Neutrophil (primary cell): ENCODE data around the gene ZFAND2A.
A peak's percentile ranks its signal among the peaks of the same experiment; 100 is the strongest.
"Not testable (repeated sequence)": the region's sequence is repeated elsewhere in the genome, so short reads cannot be mapped to it uniquely, and the experiment has no call there.

ENCODE experiments used
- H3K27ac ChIP-seq: fragments of 200-600 bp; sonication (generic); 2 replicates; pipeline ENCODE4 v1.5.1; 2016; ENCODE audit warnings: mild to moderate bottlenecking, moderate library complexity
- H3K27me3 ChIP-seq: fragments of 200-600 bp; sonication (generic); 2 replicates; pipeline ENCODE4 v1.6.0; 2016; ENCODE audit warnings: mild to moderate bottlenecking
- H3K36me3 ChIP-seq: fragments of 200-600 bp; sonication (generic); 2 replicates; pipeline ENCODE4 v1.5.1; 2017
- H3K4me1 ChIP-seq, 2 experiments: fragments of 200-600 bp in 1 of 2; sonication (generic) in 1 of 2; 1 replicate in 1 of 2; 2 replicates in 1 of 2; pipeline versions ENCODE4 v1.5.1 to v1.6.1; 2013 to 2016; ENCODE audit warnings: low read depth in 1 of 2, low read length in 1 of 2, mild to moderate bottlenecking in 1 of 2, moderate library complexity in 1 of 2; ENCODE audit not compliant: control insufficient read depth in 1 of 2, insufficient read depth in 1 of 2
- H3K4me3 ChIP-seq, 2 experiments: fragments of 200-600 bp in 1 of 2; sonication (generic) in 1 of 2; 1 replicate in 1 of 2; 2 replicates in 1 of 2; pipeline ENCODE4 v1.5.1; 2013 to 2016; ENCODE audit warnings: low read depth in 1 of 2, low read length in 1 of 2, mild to moderate bottlenecking in 1 of 2, moderate library complexity in 1 of 2
- H3K9me3 ChIP-seq: fragments of 200-600 bp; sonication (generic); 2 replicates; pipeline ENCODE4 v1.5.1; 2016
- TF ChIP-seq, protein P1 (sequence below): fragments of 200-600 bp; sonication (generic); IDR thresholded peaks from 2 replicates; pipeline ENCODE4 v1.5.1; 2016; ENCODE audit warnings: antibody characterized with exemption

ZFAND2A gene

GRCh38 chr7:1164436-1164835 is 4.4 kb upstream of the ZFAND2A start:
- Histone ChIP-seq H3K9me3 (no peaks in the 10 kb centered on the region), H3K36me3 (no peaks in the 10 kb centered on the region), H3K4me1 (peaks cover 8 to 13% of the 10 kb centered on the region in 2 experiments), H3K27ac (no peak overlapping the region), H3K4me3 (no peak overlapping the region), H3K27me3 (no peaks in the 10 kb centered on the region)
- TF ChIP-seq, protein P1, sequence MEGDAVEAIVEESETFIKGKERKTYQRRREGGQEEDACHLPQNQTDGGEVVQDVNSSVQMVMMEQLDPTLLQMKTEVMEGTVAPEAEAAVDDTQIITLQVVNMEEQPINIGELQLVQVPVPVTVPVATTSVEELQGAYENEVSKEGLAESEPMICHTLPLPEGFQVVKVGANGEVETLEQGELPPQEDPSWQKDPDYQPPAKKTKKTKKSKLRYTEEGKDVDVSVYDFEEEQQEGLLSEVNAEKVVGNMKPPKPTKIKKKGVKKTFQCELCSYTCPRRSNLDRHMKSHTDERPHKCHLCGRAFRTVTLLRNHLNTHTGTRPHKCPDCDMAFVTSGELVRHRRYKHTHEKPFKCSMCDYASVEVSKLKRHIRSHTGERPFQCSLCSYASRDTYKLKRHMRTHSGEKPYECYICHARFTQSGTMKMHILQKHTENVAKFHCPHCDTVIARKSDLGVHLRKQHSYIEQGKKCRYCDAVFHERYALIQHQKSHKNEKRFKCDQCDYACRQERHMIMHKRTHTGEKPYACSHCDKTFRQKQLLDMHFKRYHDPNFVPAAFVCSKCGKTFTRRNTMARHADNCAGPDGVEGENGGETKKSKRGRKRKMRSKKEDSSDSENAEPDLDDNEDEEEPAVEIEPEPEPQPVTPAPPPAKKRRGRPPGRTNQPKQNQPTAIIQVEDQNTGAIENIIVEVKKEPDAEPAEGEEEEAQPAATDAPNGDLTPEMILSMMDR: no peak

DNA sequence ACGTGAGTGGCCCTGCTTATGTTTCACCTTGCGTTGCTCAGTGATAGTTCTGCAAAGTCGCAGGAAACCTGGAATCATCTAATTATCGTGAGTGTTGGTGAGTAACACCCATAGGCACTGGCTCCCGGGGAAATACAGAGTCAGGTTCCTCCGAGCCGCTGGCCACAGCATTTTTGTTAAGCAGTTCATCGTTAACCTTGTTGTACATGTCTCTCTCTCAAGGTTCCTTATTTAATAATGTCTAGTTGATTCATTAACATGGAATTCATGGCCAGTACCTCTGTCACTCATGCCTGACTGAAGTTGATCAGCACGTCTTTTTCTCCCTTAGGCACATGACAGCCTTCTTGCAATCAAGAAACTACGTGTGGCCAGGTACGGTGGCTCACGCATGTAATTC is 3.1 kb upstream of the ZFAND2A start:
- Histone ChIP-seq H3K36me3 (peaks cover 4% of the 10 kb centered on the region), H3K4me3 (no peak overlapping the region), H3K4me1 (peaks cover 18 to 22% of the 10 kb centered on the region in 2 experiments), H3K9me3 (no peaks in the 10 kb centered on the region), H3K27me3 (no peaks in the 10 kb centered on the region), H3K27ac (no peak overlapping the region)
- TF ChIP-seq, protein P1: no peak

GRCh38 chr7:1160670-1161021 is 650 bp upstream of the ZFAND2A start:
- H3K4me1 ChIP-seq: peaks cover 33 to 35% of the 10 kb centered on the region in 2 experiments
- TF ChIP-seq, protein P1: no peak
- no peaks in the 10 kb centered on the region for H3K27me3 ChIP-seq
- H3K27ac ChIP-seq: peak overlapping the region; percentile 93
- H3K9me3 ChIP-seq: no peaks in the 10 kb centered on the region
- H3K36me3 ChIP-seq: peaks cover 24% of the 10 kb centered on the region
- H3K4me3 ChIP-seq: peak overlapping the region; percentile 72 to 90

DNA sequence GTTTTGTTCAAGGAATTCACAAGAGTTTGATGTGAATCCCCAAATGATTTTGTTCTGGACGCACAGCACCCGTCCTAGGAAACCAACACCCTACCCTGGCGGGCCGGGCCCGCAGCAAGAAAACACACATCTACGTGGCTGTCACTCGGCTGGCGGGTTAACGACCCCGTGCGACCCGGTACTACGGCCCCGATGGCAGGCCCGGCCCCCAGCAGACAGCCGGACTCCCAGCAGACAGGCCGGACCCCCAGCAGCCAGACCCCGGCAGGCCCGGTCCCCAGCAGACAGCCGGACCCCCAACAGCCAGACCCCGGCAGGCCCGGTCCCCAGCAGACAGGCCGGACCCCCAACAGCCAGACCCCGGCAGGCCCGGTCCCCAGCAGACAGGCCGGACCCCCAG is 765 bp downstream of the ZFAND2A start:
- Histone ChIP-seq H3K27ac (peak overlapping the region; percentile 52), H3K4me1 (peaks cover 33 to 35% of the 10 kb centered on the region in 2 experiments), H3K4me3 (peak overlapping the region; percentile 72 to 90), H3K36me3 (peaks cover 38% of the 10 kb centered on the region)
- not testable (repeated sequence) for H3K27me3 ChIP-seq, H3K9me3 ChIP-seq

DNA sequence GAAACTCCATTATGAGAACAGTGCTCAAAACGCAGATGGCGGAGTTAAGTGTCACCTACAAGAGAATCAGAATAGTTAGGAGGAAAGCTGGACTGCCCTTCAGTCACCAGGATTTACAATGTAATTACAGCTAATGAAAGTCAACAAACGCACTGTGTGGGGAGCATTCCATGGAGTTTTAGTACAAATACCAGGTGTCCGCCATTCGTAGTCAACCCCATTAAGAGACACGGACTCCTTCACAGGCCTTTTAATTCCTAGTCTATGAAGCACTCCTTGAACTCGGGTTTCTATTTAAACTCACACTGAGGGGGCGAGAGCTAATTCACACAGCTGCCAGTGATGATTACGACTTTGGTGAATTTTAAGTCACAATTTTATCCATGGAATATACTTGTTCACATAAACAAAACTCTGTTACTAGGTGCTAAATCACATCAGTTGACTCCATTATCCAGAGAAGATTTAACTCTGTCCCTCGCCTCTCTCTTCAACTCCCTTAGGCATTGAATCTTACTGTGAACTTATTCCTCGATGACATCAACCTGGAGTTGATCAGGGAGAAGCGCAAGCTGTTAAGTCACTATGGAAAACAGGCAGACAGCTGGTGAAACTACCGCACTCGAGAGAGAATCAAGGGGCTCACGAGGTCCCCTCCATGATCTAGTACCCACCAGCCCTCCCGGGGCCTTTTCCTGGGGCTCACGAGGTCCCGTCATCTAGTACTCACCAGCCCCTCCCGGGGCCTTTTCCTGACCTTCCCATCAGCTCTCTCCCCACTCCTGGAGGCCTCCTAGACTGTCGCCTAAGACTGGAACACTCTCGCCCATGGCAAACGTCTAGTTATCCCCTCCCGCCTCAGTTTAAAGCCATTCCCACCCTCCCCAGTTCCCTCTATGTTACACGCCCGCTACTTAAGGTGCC is 1.5 kb downstream of the ZFAND2A start:
- Histone ChIP-seq H3K9me3 (no peaks in the 10 kb centered on the region), H3K4me1 (peaks cover 33 to 35% of the 10 kb centered on the region in 2 experiments), H3K36me3 (peaks cover 46% of the 10 kb centered on the region), H3K27ac (peak overlapping the region; percentile 52), H3K4me3 (peak overlapping the region; percentile 72 to 90), H3K27me3 (no peaks in the 10 kb centered on the region)
- TF ChIP-seq, protein P1: no peak
